CD14-positive monocyte (primary cell): Measurements from ENCODE around the gene LRRC47. TPM values are rescaled to one million over a fixed set of nuclear protein-coding genes. Genes with fewer than 3 reads are reported as not detected.

ENCODE experiments used
- DNase-seq, 3 donors: peaks; one replicate each; pipeline ENCODE4 v3.0.0-alpha.2; 2011 to 2022
- H2AFZ ChIP-seq: 2 replicates; pipeline ENCODE4 v1.6.0; 2012; ENCODE audit warnings: mild to moderate bottlenecking, low read depth, low read length, inconsistent platforms; ENCODE audit not compliant: insufficient read depth, poor library complexity, severe bottlenecking
- H3K27ac ChIP-seq, 2 donors: 1 replicate in 1 of 2; 2 replicates in 1 of 2; pipeline ENCODE4 v1.5.1; 2012 to 2013; ENCODE audit warnings: low read length in 2 of 2, control low read depth in 1 of 2, inconsistent platforms in 1 of 2, low read depth in 1 of 2, mild to moderate bottlenecking in 1 of 2
- H3K27me3 ChIP-seq, 2 donors: one replicate each; pipeline versions ENCODE4 v1.6.0 to v1.6.1; 2011 to 2013; ENCODE audit warnings: low read length in 2 of 2; ENCODE audit not compliant: control insufficient read depth in 2 of 2, insufficient read depth in 2 of 2
- H3K36me3 ChIP-seq, 2 donors: replicated peaks in 1 of 2; 1 replicate in 1 of 2; 2 replicates in 1 of 2; pipeline versions ENCODE4 v1.5.1 to v1.6.1; 2012 to 2013; ENCODE audit warnings: low read length in 2 of 2, control low read depth in 1 of 2, inconsistent platforms in 1 of 2, mild to moderate bottlenecking in 1 of 2; ENCODE audit not compliant: insufficient read depth in 2 of 2, control insufficient read depth in 1 of 2
- H3K4me1 ChIP-seq, 2 donors: 1 replicate in 1 of 2; 2 replicates in 1 of 2; pipeline versions ENCODE4 v1.5.1 to v1.6.1; 2012 to 2013; ENCODE audit warnings: low read length in 2 of 2, control low read depth in 1 of 2, inconsistent platforms in 1 of 2, mild to moderate bottlenecking in 1 of 2, moderate library complexity in 1 of 2; ENCODE audit not compliant: insufficient read depth in 2 of 2, control insufficient read depth in 1 of 2
- H3K4me2 ChIP-seq: replicated peaks from 2 replicates; pipeline ENCODE3; 2012; ENCODE audit warnings: low read length, moderate library complexity, mild to moderate bottlenecking; ENCODE audit not compliant: poor library complexity, severe bottlenecking; ENCODE audit errors: extremely low read depth
- H3K4me3 ChIP-seq, 3 experiments: fragments of 200-600 bp in 1 of 3; sonication (generic) in 1 of 3; replicated peaks in 1 of 3; 1 replicate in 2 of 3; 2 replicates in 1 of 3; pipeline ENCODE4 v1.5.1; 2011 to 2013; ENCODE audit warnings: low read length in 3 of 3, mild to moderate bottlenecking in 3 of 3, control low read depth in 2 of 3, low read depth in 2 of 3, inconsistent platforms in 1 of 3, moderate library complexity in 1 of 3
- H3K79me2 ChIP-seq: 2 replicates; pipeline ENCODE4 v1.6.0; 2012; ENCODE audit warnings: mild to moderate bottlenecking, control low read depth, inconsistent platforms, low read length, moderate library complexity; ENCODE audit not compliant: insufficient read depth
- H3K9ac ChIP-seq: 2 replicates; pipeline ENCODE4 v1.6.0; 2017; ENCODE audit warnings: low read length, mild to moderate bottlenecking; ENCODE audit not compliant: insufficient read depth, poor library complexity, severe bottlenecking
- H3K9me3 ChIP-seq, 2 donors: replicated peaks in 1 of 2; 1 replicate in 1 of 2; 2 replicates in 1 of 2; pipeline versions ENCODE4 v1.5.1 to v1.6.1; 2012 to 2013; ENCODE audit warnings: low read length in 2 of 2, control low read depth in 1 of 2; ENCODE audit not compliant: control insufficient read depth in 1 of 2, insufficient read depth in 1 of 2
- H4K20me1 ChIP-seq: 2 replicates; pipeline ENCODE4 v1.6.0; 2012; ENCODE audit warnings: mild to moderate bottlenecking, low read length, control low read depth, moderate library complexity; ENCODE audit not compliant: insufficient read depth
- H3K27ac Mint-ChIP-seq, 7 donors: one replicate each; pipeline ENCODE4 v1.8.0; 2020; ENCODE audit warnings: mild to moderate bottlenecking in 7 of 7, mixed read lengths in 7 of 7, moderate library complexity in 6 of 7, inconsistent platforms in 2 of 7
- H3K27me3 Mint-ChIP-seq, 3 donors: one replicate each; pipeline ENCODE4 v1.8.0; 2021 to 2022; ENCODE audit warnings: low read depth in 3 of 3, mild to moderate bottlenecking in 3 of 3, mixed read lengths in 3 of 3, moderate library complexity in 3 of 3, inconsistent platforms in 1 of 3
- H3K36me3 Mint-ChIP-seq, 2 donors: one replicate each; pipeline ENCODE4 v1.8.0; 2020; ENCODE audit warnings: mixed read lengths in 2 of 2, inconsistent platforms in 1 of 2, mild to moderate bottlenecking in 1 of 2
- H3K4me1 Mint-ChIP-seq: one replicate; pipeline ENCODE4 v1.8.0; 2020; ENCODE audit warnings: mild to moderate bottlenecking, mixed read lengths
- H3K4me3 Mint-ChIP-seq, 2 donors: one replicate each; pipeline ENCODE4 v1.8.0; 2020; ENCODE audit warnings: mild to moderate bottlenecking in 2 of 2, mixed read lengths in 2 of 2, moderate library complexity in 1 of 2
- H3K9me3 Mint-ChIP-seq, 7 donors: one replicate each; pipeline ENCODE4 v1.8.0; 2020 to 2022; ENCODE audit warnings: mixed read lengths in 7 of 7, mild to moderate bottlenecking in 6 of 7, moderate library complexity in 6 of 7, inconsistent platforms in 2 of 7
- CTCF ChIP-seq: fragments of 200-600 bp; IDR thresholded peaks from one replicate; pipeline ENCODE4 v1.8.0; 2022; ENCODE audit warnings: antibody characterized with exemption, mild to moderate bottlenecking
- WGBS: methylation state at CpG from one replicate; pipeline ENCODE4 v1.1.5; 2013; ENCODE audit warnings: missing lambda C conversion rate; ENCODE audit not compliant: insufficient coverage; 5-methylcytosine and 5-hydroxymethylcytosine counted together
- intact Hi-C, 2 donors: fragments of 100-400 bp; cut with micrococcal nuclease; formaldehyde crosslinking; loops; one replicate each; pipeline versions ENCODE4 v1.15.0 to v1.15.1; 2023
- polyA plus RNA-seq, 3 donors: library from polyadenylated mRNA; depleted of rRNA in 1 of 3; unstranded in 2 of 3; stranded (reverse) in 1 of 3; fragments of 300-500 nt in 2 of 3; fragments of >200 nt in 1 of 3; fragmentation: Illumina TruSeq in 2 of 3; gene quantifications; 1 replicate in 2 of 3; 2 replicates in 1 of 3; pipeline ENCODE4 v1.2.3, GENCODE V29; 2012 to 2021

The LRRC47 gene
- polyA plus RNA-seq, 3 donors = 17.8 to 24.8 (median 18.0) TPM

DNA sequence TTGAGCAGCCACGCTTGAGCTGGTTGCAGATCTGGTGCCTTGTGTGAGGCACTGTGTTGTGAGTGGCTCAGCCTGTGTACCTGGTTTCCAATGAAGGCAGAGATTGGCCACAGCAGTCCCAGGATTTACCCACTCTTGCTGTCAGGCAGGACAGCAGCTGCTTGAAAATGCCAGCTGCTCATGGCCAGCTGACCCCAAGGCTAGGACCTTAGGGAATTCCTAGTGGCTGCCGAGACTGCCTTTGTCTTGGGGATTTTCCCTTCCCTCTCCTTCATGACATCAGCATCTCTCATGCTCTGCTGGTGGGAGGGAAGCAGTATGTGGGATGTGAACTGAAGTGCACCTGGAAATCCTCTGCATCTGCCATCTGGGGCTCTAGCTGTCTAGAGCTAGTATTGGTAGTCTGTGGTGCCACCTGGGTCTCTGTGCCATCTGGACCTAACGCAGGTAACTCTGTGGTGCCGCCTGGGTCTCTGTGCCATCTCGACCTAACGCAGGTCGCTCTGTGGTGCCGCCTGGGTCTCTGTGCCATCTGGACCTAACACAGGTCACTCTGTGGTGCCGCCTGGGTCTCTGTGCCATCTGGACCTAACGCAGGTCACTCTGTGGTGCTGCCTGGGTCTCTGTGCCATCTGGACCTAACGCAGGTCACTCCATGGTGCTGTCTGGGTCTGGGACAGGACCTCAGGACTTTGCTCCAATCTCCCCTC lies 3.8 kb upstream of the LRRC47 start:
- Histone ChIP-seq H3K27ac (no peak overlapping the region), H4K20me1 (peaks cover 10% of the 10 kb centered on the region), H2AFZ (no peak overlapping the region), H3K27me3 (peaks cover 0 to 5% of the 10 kb centered on the region in 2 donors), H3K4me2 (no peak overlapping the region), H3K36me3 (no peaks in the 10 kb centered on the region), H3K9ac (no peak overlapping the region), H3K9me3 (no peaks in the 10 kb centered on the region), H3K79me2 (peaks cover 10% of the 10 kb centered on the region), H3K4me3 (no peak overlapping the region), H3K4me1 (peaks cover 12 to 18% of the 10 kb centered on the region in 2 donors)
- H3K27me3 Mint-ChIP-seq = peaks cover 12 to 22% (median 20%) of the 10 kb centered on the region in 3 donors
- no peak overlapping the region for H3K4me3 Mint-ChIP-seq
- no peak for TF ChIP-seq CTCF
- H3K9me3 Mint-ChIP-seq = peaks cover 0 to 4% (median 0%) of the 10 kb centered on the region in 7 donors
- 94% methylated on average over 9 of the region's 11 CpGs for WGBS
- DNase-seq = no peak
- no peak overlapping the region for H3K27ac Mint-ChIP-seq
- peaks cover 0 to 3% of the 10 kb centered on the region in 2 donors for H3K36me3 Mint-ChIP-seq
- peaks cover 18% of the 10 kb centered on the region for H3K4me1 Mint-ChIP-seq
- intact Hi-C loops = no loop called here

DNA sequence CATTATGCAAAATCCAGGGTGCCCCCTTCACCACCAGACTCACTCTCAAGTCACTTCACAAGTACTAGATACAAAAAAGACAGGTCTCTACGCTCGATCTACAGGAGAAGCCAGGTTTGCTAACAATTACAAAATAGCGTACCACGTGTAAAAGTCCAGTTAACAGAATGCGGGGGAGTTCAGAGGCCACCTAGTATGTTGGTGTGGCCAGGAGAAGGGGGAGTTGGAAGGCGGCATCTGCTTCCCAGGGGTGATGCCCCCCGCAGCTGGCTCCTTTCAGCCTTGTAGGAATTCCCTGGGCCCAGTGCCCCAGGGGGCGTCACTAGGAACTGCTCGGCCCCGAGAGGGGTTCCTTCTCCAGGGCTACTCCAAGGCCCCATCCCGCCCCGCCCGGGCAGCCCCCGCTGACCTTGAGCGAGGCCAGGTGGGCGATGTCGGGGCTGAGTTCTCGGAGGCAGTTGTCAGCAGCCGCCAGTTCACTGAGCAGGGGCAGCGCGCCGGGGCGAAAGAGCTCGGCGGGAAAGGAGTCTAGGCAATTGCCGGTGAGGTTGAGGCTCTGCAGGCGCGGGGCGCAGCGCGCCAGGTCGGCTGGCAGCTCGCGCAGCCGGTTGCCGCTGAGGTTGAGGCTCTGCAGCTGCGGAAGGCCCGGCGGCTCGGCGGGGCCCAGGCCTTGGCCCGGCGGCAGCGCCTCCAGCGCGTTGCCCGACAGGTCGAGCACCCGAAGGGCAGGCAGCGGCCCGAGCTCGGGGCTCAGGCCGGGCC lies 664 bp downstream of the LRRC47 start:
- H3K27ac ChIP-seq = peak overlapping the region in 1 of 2 donors; percentile 58
- peak overlapping the region; percentile 88 for H2AFZ ChIP-seq
- no peak for TF ChIP-seq CTCF

More for the DNA sequence above, 664 bp downstream of the LRRC47 start:
- DNase-seq = no peak
- intact Hi-C loops = no loop called here
- Mint-ChIP-seq H3K36me3 (peaks cover 10 to 20% of the 10 kb centered on the region in 2 donors), H3K27ac (peak overlapping the region in 4 of 7 donors; percentile 21 to 51 (median 34)), H3K4me3 (peak overlapping the region; percentile 72 to 90), H3K4me1 (peaks cover 31% of the 10 kb centered on the region), H3K9me3 (no peaks in the 10 kb centered on the region), H3K27me3 (peaks cover under 1 to 13% (median 6%) of the 10 kb centered on the region in 3 donors)
- Histone ChIP-seq H4K20me1 (peaks cover 55% of the 10 kb centered on the region), H3K36me3 (peaks cover 5 to 16% of the 10 kb centered on the region in 2 donors), H3K4me1 (peaks cover 30 to 40% of the 10 kb centered on the region in 2 donors), H3K27me3 (peaks cover 0 to 5% of the 10 kb centered on the region in 2 donors), H3K9me3 (no peaks in the 10 kb centered on the region), H3K79me2 (peaks cover 55% of the 10 kb centered on the region), H3K9ac (peak overlapping the region; percentile 84), H3K4me3 (peak overlapping the region; percentile 48 to 76 (median 70)), H3K4me2 (peak overlapping the region; percentile 96)
- 3% methylated on average over 51 of the region's 53 CpGs for WGBS
